Thyroid gland (tissue), 4 donors: ENCODE measurements around the gene KRI1. TPM values are rescaled to one million over a fixed set of nuclear protein-coding genes. Genes with fewer than 3 reads are reported as not detected.

Experiments
- DNase-seq, 2 donors: peaks; one replicate each; pipeline ENCODE4 v3.0.0-alpha.2; 2019
- H3K27ac ChIP-seq, 3 donors: fragments of 200-600 bp; sonication (generic); 1 replicate in 2 of 3; 2 replicates in 1 of 3; pipeline ENCODE4 v1.5.1; 2016 to 2019; ENCODE audit warnings: mild to moderate bottlenecking in 1 of 3, moderate library complexity in 1 of 3
- H3K27me3 ChIP-seq: fragments of 200-600 bp; sonication (generic); one replicate; pipeline ENCODE4 v1.5.1; 2019
- H3K36me3 ChIP-seq, 2 donors: fragments of 200-600 bp; sonication (generic); one replicate each; pipeline ENCODE4 v1.5.1; 2016 to 2019
- H3K4me1 ChIP-seq, 2 donors: fragments of 200-600 bp; sonication (generic); one replicate each; pipeline ENCODE4 v1.5.1; 2017 to 2019
- H3K4me3 ChIP-seq, 3 donors: fragments of 200-600 bp; sonication (generic); replicated peaks in 1 of 3; 1 replicate in 2 of 3; 2 replicates in 1 of 3; pipeline ENCODE4 v1.5.1; 2016; ENCODE audit warnings: mild to moderate bottlenecking in 1 of 3
- H3K9me3 ChIP-seq: fragments of 200-600 bp; sonication (generic); one replicate; pipeline ENCODE4 v1.5.1; 2017
- CTCF ChIP-seq, 6 experiments: fragments of 200-600 bp in 3 of 6; fragments of 450-650 bp in 3 of 6; sonication (generic) in 3 of 6; IDR thresholded peaks; one replicate each; pipeline ENCODE4 v1.5.1; 2016 to 2019; ENCODE audit warnings: antibody characterized with exemption in 6 of 6, mild to moderate bottlenecking in 2 of 6, inconsistent platforms in 1 of 6, moderate library complexity in 1 of 6
- POLR2A ChIP-seq, 2 donors: fragments of 450-650 bp; IDR thresholded peaks; one replicate each; pipeline ENCODE4 v1.6.1; 2017; ENCODE audit warnings: antibody characterized with exemption in 2 of 2, mild to moderate bottlenecking in 2 of 2, moderate library complexity in 1 of 2
- WGBS, 2 donors: methylation state at CpG; one replicate each; pipeline ENCODE4 v1.1.5; 2017; 5-methylcytosine and 5-hydroxymethylcytosine counted together
- intact Hi-C: fragments of 100-400 bp; cut with DNase I; formaldehyde crosslinking; loops from one replicate; pipeline ENCODE4 v1.15.1; 2023
- total RNA-seq, 4 donors: library from RNA; depleted of rRNA; stranded (reverse); fragments of >200 nt; gene quantifications; one replicate each; pipeline ENCODE4 v1.2.3, GENCODE V29; 2016

KRI1 gene
- total RNA-seq, 4 donors from 2014 or later = 17.3 to 49.7 (median 28.2) TPM

- Histone ChIP-seq H3K36me3 (no peaks in the 10 kb centered on the region), H3K4me3 (no peak overlapping the region), H3K27ac (no peak overlapping the region), H3K9me3 (no peaks in the 10 kb centered on the region), H3K4me1 (peaks cover 13 to 25% of the 10 kb centered on the region in 2 donors), H3K27me3 (peaks cover 11% of the 10 kb centered on the region)
- DNase-seq = no peak
- TF ChIP-seq CTCF (IDR thresholded peaks at IDR 0.05) (no peak), POLR2A (IDR thresholded peaks at IDR 0.05) (no peak)
- 10 to 13% methylated on average over 23 of the region's 33 CpGs for WGBS, 2 donors
- intact Hi-C loops = no loop called here
Measured at GRCh38 chr19:10518444-10519361, 47.1 kb downstream of the KRI1 start.

- Histone ChIP-seq H3K4me3 (peak overlapping the region in 1 of 3 donors; percentile 17), H3K4me1 (peaks cover 13 to 25% of the 10 kb centered on the region in 2 donors), H3K27me3 (peaks cover 11% of the 10 kb centered on the region), H3K36me3 (no peaks in the 10 kb centered on the region), H3K9me3 (no peaks in the 10 kb centered on the region), H3K27ac (no peak overlapping the region)
- DNase-seq = no peak
- intact Hi-C loops = no loop called here
- TF ChIP-seq CTCF (IDR thresholded peaks at IDR 0.05) (no peak), POLR2A (IDR thresholded peaks at IDR 0.05) (no peak)
- 1 to 2% methylated on average over 15 to 20 of the region's 27 CpGs for WGBS, 2 donors
Measured at GRCh38 chr19:10517760-10518443, 47.9 kb downstream of the KRI1 start.

GRCh38 chr19:10517361-10517759 lies 48.5 kb downstream of the KRI1 start, which contains the start of gene S1PR5:
Gene S1PR5, minus strand, starts transcription at chr19:10517447. Its CDS starts 2,436 bp downstream, at chr19:10515011.
- Histone ChIP-seq H3K4me3 (peak within 1 kb of the TSS in 1 of 3 donors; percentile 17), H3K4me1 (peaks cover 13 to 25% of the 10 kb centered on the region in 2 donors), H3K27me3 (peaks cover 11% of the 10 kb centered on the region), H3K9me3 (no peaks in the 10 kb centered on the region), H3K36me3 (no peaks in the 10 kb centered on the region), H3K27ac (no peak within 1 kb of the TSS)
- WGBS, 2 donors = 6% methylated on average over 6 of the region's 39 CpGs; no CpG with 5 or more reads in 1 of the 2 donors
- TF ChIP-seq POLR2A (IDR thresholded peaks at IDR 0.05) = no peak
- no peak for TF ChIP-seq CTCF (IDR thresholded peaks at IDR 0.05)
- peak; percentile 8 to 13 for DNase-seq
- intact Hi-C loops = no loop called here

DNA sequence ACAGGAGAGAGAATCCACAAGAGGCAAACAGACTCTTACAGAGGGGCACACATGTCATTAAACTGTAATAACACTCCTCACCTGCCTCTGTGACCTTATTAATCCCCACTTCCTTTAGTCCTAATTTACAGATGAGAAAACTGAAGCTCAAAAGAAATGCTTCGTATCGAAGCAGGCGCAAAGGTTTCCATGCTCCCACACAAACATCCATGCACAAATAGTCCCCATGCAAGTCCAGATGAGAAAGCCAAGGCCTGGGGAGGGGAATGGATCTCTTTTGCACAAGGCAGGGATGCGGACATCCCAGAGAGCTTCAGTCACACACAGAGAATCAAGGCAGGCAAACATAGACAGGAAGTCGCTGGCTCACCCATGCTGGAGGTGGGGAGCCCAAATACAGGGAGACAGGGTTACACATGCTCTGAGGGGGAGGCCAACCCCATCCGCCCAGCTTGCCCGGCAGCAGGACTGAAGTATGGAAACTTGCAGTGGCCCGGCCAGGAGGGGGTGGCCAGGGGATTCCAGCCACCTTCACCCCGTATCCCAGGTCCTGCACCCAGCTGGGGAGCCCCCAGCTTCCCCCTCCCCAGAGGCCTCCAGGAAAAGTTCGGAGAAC lies 49.0 kb downstream of the KRI1 start:
- Histone ChIP-seq H3K27ac (no peak overlapping the region), H3K36me3 (no peaks in the 10 kb centered on the region), H3K27me3 (peaks cover 11% of the 10 kb centered on the region), H3K4me1 (peaks cover 13 to 25% of the 10 kb centered on the region in 2 donors), H3K9me3 (no peaks in the 10 kb centered on the region), H3K4me3 (peak overlapping the region in 1 of 3 donors; percentile 17)
- no peak for DNase-seq
- intact Hi-C loops = no loop called here
- no peak for TF ChIP-seq CTCF (IDR thresholded peaks at IDR 0.05)
- TF ChIP-seq POLR2A (IDR thresholded peaks at IDR 0.05) = no peak
- WGBS, 2 donors = 60 to 62% methylated on average over 7 of the region's 10 CpGs
